ENCODE results near the gene TBCA. TPM values are rescaled to one million over a fixed set of nuclear protein-coding genes. Genes with fewer than 3 reads are reported as not detected.

TBCA gene
- total RNA-seq, 1 donor from 2014 or later: 286 TPM

DNA sequence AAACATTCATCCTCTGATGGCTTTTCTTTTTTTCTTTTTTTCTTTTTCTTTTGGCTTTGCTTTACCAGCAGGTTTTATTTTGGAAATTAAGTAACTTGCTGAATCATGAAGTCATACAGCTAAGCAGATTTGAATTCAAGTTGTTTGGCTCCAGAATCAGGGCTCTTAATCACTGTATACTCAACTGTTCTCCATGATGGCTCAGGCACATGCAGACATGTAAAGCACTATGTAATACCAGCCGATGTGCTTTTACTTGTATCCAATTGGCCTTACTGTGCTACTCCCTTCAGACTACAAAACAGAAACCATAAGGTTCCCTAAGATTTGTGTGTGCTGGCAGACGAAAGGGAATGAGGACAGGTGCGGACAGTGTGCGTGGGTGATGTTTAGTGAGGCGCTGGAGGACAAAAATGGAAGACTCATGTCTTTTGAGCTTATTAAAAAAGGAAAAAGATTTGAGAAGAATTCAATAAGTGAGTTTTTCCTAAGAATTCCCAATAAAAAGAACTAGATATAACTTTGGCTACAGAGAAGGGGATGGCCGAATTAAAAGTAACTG lies 92.9 kb downstream of the TBCA start:
- H3K9me3 Mint-ChIP-seq: no peaks in the 10 kb centered on the region
- H3K27me3 Mint-ChIP-seq (ENCODE audit: low read depth): no peaks in the 10 kb centered on the region
- no peak for DNase-seq (ENCODE audit: low read depth, low spot score)
- H3K4me1 Mint-ChIP-seq: peaks cover 6% of the 10 kb centered on the region
- H3K4me3 Mint-ChIP-seq: no peak overlapping the region
- no peaks in the 10 kb centered on the region for H3K36me3 Mint-ChIP-seq (ENCODE audit: low read depth)
- no peak overlapping the region for H3K27ac Mint-ChIP-seq (ENCODE audit: unreplicated experiment)
- TF ChIP-seq, protein P1, sequence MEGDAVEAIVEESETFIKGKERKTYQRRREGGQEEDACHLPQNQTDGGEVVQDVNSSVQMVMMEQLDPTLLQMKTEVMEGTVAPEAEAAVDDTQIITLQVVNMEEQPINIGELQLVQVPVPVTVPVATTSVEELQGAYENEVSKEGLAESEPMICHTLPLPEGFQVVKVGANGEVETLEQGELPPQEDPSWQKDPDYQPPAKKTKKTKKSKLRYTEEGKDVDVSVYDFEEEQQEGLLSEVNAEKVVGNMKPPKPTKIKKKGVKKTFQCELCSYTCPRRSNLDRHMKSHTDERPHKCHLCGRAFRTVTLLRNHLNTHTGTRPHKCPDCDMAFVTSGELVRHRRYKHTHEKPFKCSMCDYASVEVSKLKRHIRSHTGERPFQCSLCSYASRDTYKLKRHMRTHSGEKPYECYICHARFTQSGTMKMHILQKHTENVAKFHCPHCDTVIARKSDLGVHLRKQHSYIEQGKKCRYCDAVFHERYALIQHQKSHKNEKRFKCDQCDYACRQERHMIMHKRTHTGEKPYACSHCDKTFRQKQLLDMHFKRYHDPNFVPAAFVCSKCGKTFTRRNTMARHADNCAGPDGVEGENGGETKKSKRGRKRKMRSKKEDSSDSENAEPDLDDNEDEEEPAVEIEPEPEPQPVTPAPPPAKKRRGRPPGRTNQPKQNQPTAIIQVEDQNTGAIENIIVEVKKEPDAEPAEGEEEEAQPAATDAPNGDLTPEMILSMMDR (conservative IDR thresholded peaks at IDR 0.05): no peak

DNA sequence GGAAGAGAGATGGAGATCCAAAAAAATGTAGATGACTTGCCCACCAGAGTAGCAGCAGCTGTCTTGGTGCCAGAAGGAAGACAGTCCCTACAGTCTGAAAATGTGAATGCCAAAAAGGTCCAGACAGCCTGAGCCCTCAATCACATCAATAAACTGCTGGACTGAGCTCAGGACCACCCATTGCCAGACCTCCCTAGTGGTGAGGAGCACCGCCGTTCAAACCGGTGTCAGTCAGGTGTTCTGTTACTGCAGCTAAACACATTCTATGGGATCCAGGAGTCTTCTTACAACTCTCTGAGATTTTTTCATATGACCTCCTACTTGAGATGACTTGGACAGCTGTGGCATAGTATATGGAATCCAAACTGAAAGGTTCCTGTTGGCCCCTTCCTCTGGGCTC lies 105.6 kb downstream of the TBCA start:
- H3K36me3 Mint-ChIP-seq (ENCODE audit: low read depth): no peaks in the 10 kb centered on the region
- no peak overlapping the region for H3K27ac Mint-ChIP-seq (ENCODE audit: unreplicated experiment)
- H3K4me1 Mint-ChIP-seq: no peaks in the 10 kb centered on the region
- no peak overlapping the region for H3K4me3 Mint-ChIP-seq
- no peaks in the 10 kb centered on the region for H3K9me3 Mint-ChIP-seq
- H3K27me3 Mint-ChIP-seq (ENCODE audit: low read depth): peaks cover 8% of the 10 kb centered on the region
- no peak for DNase-seq (ENCODE audit: low read depth, low spot score)
- TF ChIP-seq, protein P1 (conservative IDR thresholded peaks at IDR 0.05): no peak

GRCh38 chr5:77669677-77670076 lies 106.5 kb downstream of the TBCA start:
- Mint-ChIP-seq H3K9me3 (no peaks in the 10 kb centered on the region), H3K27me3 (ENCODE audit: low read depth) (peaks cover 8% of the 10 kb centered on the region), H3K27ac (ENCODE audit: unreplicated experiment) (no peak overlapping the region), H3K4me3 (no peak overlapping the region), H3K36me3 (ENCODE audit: low read depth) (no peaks in the 10 kb centered on the region), H3K4me1 (no peaks in the 10 kb centered on the region)
- no peak for DNase-seq (ENCODE audit: low read depth, low spot score)
- TF ChIP-seq, protein P1 (conservative IDR thresholded peaks at IDR 0.05): no peak

GRCh38 chr5:77663090-77663863 lies 112.9 kb downstream of the TBCA start:
- peaks cover 2% of the 10 kb centered on the region for H3K27me3 Mint-ChIP-seq (ENCODE audit: low read depth)
- no peak overlapping the region for H3K27ac Mint-ChIP-seq (ENCODE audit: unreplicated experiment)
- H3K4me3 Mint-ChIP-seq: no peak overlapping the region
- peaks cover 7% of the 10 kb centered on the region for H3K4me1 Mint-ChIP-seq
- no peaks in the 10 kb centered on the region for H3K9me3 Mint-ChIP-seq
- DNase-seq (ENCODE audit: low read depth, low spot score): no peak
- H3K36me3 Mint-ChIP-seq (ENCODE audit: low read depth): no peaks in the 10 kb centered on the region
- TF ChIP-seq, protein P1 (conservative IDR thresholded peaks at IDR 0.05): no peak

DNA sequence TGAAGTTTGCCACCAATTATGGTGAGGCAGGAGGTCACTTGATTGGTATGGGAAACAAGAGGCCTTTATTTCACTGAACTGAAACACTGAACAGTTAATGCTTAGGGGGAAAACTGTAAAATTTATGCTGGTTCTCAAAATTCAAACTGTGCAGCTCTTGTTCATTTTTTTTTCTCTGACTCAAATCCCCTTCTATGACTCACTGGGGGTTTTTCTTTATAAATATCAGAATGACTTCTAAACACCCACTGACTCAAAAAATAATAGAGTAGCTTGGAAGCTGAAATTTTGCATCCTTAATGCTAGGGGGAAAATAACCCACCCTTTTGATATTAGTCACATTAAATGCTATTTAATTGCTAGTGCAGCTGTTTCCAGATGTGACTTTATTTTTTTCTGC lies 113.5 kb downstream of the TBCA start:
- no peaks in the 10 kb centered on the region for H3K9me3 Mint-ChIP-seq
- H3K36me3 Mint-ChIP-seq (ENCODE audit: low read depth): no peaks in the 10 kb centered on the region
- TF ChIP-seq, protein P1 (conservative IDR thresholded peaks at IDR 0.05): no peak
- no peak for DNase-seq (ENCODE audit: low read depth, low spot score)
- H3K27me3 Mint-ChIP-seq (ENCODE audit: low read depth): peaks cover 4% of the 10 kb centered on the region
- no peak overlapping the region for H3K4me3 Mint-ChIP-seq
- no peak overlapping the region for H3K27ac Mint-ChIP-seq (ENCODE audit: unreplicated experiment)
- peaks cover 7% of the 10 kb centered on the region for H3K4me1 Mint-ChIP-seq

All from neural crest cell (in vitro differentiated cells).